ENCODE results near the gene CLEC6A.

DNA sequence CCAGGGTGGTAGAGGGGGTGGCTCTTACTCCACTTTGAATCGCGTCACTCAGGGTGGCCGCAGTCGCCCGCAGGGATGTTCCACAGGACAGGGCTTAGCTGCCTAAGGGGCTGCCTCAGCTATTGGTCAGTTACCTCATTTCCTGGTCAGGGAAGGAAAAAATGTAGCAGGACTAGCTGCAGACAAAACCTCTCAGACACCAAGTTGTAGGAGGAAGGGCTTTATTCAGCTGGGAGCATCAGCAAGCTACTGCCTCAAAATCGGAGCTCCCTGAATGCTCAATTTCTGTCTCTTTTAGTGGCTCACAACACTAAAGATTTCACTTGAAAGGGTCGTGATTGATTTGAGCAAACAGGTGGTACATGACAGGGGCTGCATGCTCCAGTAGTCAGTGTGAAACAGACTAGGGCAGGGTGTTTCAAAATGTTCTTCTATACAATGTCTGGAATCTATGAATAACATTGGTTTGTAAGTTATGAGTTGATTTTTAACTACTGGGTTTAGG lies 6.4 kb upstream of the CLEC6A start:
- TF ChIP-seq POLR2A (IDR thresholded peaks at IDR 0.05; ENCODE audit: low read depth, low read length) (no peak), POLR2AphosphoS5 (IDR thresholded peaks at IDR 0.05; ENCODE audit: low read depth, low read length) (no peak), TAF1 (IDR thresholded peaks at IDR 0.05; ENCODE audit: low read depth, low read length) (no peak), PAX5 (IDR thresholded peaks at IDR 0.05; ENCODE audit: insufficient read depth, low read length, severe bottlenecking) (no peak), SPI1 (IDR thresholded peaks at IDR 0.05; ENCODE audit: low read depth, low read length) (no peak)
